KBM-7 (cell line): ENCODE measurements around the gene SEMA6B.
"Not testable (repeated sequence)": the region's sequence is repeated elsewhere in the genome, so short reads cannot be mapped to it uniquely, and the experiment has no call there.

ENCODE experiments used
- DNase-seq: peaks from one replicate; pipeline ENCODE4 v3.0.0-alpha.2; 2015
- in situ Hi-C: fragments of 300-500 bp; cut with MboI; formaldehyde crosslinking; loops from 2 replicates; pipeline ENCODE4 v1.14.3; 2020; ENCODE audit warnings: low sequenced_read_pairs, low pct_unique_long_range_greater_than_20kb, mixed read lengths

The SEMA6B gene, protein sequence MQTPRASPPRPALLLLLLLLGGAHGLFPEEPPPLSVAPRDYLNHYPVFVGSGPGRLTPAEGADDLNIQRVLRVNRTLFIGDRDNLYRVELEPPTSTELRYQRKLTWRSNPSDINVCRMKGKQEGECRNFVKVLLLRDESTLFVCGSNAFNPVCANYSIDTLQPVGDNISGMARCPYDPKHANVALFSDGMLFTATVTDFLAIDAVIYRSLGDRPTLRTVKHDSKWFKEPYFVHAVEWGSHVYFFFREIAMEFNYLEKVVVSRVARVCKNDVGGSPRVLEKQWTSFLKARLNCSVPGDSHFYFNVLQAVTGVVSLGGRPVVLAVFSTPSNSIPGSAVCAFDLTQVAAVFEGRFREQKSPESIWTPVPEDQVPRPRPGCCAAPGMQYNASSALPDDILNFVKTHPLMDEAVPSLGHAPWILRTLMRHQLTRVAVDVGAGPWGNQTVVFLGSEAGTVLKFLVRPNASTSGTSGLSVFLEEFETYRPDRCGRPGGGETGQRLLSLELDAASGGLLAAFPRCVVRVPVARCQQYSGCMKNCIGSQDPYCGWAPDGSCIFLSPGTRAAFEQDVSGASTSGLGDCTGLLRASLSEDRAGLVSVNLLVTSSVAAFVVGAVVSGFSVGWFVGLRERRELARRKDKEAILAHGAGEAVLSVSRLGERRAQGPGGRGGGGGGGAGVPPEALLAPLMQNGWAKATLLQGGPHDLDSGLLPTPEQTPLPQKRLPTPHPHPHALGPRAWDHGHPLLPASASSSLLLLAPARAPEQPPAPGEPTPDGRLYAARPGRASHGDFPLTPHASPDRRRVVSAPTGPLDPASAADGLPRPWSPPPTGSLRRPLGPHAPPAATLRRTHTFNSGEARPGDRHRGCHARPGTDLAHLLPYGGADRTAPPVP

GRCh38 chr19:4559569-4559968, at the start of gene SEMA6B:
TSS of gene SEMA6B (minus strand) at chr19:4559684. CDS start at chr19:4558457, 1,227 bp downstream.
- no peak for DNase-seq
- in situ Hi-C loops = no loop called here

DNA sequence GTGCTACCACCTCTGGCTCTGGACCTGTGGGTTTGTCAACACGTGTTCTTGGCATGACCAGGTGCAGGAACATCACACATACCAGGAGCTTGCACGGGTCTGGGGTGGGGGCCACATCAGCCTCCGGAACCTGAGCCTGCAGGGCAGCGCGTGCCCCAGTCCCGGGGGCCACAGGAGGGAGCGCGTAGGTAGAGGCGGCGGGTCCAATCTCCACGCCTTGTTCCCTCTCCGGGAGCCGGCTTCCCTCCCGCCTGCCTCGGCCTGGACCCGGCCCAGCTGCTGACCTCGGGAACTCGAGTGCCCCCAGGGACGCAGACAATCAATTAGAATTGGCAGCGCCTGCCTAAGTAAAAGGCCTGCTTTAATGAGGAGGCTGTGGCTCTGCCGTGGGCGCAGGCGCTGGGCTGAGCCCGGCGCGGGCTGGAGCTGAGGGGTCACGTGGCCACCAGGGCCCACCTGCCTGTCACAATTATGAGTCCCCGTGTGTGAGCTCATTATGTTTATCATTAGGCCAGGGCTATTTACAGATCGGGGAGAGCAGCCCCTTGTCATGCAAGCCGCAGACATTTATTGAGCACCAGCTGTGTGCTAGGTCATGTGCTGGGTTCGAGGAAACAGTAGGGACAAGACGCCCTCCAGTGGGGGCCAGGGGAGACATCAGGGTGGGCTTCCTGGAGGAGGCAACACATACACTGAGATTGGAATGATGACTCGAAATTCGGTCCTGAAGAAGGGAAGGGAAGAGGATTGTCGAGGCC, 47.6 kb upstream of the SEMA6B start:
- in situ Hi-C loops = no loop called here
- no peak for DNase-seq

DNA sequence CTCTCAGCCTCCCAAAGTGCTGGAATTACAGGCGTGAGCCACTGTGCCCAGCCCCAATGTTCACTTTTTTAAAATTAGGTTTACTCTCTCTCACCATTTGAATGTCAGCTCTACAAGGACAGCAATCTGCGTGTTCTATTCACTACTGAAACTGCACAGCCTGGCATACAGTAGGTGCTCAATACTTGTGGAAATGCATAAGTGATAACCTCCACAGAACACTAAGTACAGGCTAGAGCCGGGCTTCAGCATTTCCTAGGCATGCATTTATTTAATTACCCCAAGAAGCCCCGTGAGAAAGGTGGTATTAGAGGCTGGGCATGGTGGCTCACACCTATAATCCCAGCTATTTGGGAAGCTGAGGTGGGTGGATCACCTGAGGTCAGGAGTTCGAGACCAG, 46.7 kb upstream of the SEMA6B start:
- DNase-seq = no peak
- in situ Hi-C loops = no loop called here

- DNase-seq = no peak
- in situ Hi-C loops = no loop called here
Measured at GRCh38 chr19:4604912-4605311, 45.4 kb upstream of the SEMA6B start.

DNA sequence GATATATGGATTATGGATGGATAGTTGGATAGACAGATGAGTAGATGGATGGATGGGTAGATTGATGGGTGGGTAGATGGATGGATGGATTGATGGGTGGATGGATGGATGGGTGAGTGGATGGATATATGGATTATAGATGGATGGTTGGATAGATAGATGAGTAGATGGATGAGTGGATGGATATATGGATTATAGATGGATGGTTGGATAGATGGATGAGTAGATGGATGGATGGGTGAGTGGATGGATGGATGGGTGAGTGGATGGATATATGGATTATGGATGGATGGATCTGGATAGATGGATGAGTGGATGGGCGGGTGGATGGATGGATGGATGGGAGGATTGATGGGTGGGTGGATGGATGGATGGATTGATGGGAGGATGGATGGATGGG, 43.4 kb upstream of the SEMA6B start:
- DNase-seq = no peak
- in situ Hi-C loops = no loop called here

DNA sequence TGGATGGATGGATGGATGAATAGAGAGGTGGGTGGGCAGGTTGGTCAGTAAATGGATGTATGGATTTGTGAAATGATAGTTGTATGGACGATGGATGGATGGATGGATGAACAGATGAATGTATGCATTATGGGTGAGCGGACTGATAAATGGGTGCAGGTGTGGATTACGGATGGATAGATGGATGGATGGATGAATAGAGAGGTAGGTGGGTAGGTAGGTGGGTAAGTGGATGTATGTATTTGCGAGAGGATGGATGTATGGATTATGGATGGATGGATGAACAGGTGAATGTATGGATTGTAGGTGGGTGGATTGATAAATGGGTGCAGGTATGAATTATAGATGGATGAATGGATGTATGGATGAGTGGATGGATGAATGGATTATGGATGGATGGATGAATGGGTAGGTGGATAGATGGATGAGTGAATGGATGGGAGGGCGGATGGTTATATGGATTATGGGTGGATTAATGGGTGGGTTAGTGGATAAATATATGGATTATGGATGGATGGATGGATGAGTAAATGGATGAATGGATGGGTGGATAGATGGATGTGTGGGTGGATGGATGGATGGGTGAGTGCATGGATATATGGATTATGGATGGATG, 42.8 kb upstream of the SEMA6B start:
- in situ Hi-C loops = no loop called here
- DNase-seq = no peak

DNA sequence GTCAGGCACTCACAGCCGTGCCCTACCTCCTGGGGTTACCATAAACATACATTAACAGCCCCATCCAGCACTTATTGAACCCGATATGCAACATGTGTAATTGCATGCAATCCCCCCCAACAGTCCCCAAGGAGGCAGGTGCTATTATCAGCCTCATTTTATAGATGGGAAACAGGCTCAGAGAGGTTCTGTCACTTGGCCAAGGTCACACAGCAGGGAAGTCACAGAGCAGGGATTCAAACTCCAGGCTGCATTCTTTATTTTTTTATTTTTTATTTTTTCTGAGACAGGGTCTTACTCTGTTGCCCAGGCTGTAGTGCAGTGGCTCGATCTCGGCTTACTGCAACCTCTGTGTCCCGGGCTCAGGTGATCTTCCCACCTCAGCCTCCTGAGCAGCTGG, 41.4 kb upstream of the SEMA6B start:
- no peak for DNase-seq
- in situ Hi-C loops = no loop called here

DNA sequence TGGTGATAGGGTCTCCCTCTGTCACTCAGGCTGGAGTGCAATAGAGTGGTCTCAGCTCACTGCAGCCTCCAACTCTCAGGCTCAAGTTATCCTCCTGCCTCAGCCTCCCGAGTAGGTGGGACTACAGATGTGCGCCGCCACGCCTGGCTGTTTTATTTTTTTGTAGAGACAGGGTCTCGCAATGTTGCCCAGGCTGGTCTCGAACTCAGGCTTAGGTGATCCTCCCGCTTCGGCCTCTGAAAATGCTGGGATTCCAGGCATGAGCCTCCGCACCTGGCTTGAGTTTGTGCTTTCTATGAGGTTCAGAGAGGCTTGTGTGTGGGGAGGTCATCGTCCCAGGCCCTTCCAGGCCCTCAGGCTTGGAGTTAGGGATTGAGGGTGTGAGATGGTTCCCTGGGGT, 40.6 kb upstream of the SEMA6B start:
- no peak for DNase-seq
- in situ Hi-C loops = no loop called here

DNA sequence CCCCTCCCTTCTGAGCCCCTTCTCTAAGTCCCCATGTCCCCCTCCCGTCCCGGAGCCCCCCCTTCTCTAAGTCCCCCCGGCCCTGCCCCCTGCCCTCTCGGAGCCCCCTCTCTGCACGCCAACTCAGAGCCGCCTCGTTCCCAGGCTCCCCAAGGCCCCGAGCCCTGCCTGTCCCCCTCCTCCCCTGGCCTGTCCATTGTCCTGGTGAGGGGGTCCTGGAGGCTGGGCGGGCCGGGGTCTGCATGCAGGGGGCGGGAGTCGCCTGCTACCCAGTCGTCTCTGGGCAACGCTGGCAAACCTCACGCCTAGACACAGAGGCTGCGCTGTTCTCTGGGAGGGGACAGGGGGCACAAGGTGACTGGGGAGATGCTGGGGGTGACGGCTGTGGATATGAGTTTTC, 39.2 kb upstream of the SEMA6B start:
- in situ Hi-C loops = no loop called here
- DNase-seq = no peak

- in situ Hi-C loops = no loop called here
- peak; percentile 68 for DNase-seq
Measured at GRCh38 chr19:4597975-4598671, 38.6 kb upstream of the SEMA6B start.

GRCh38 chr19:4597278-4597974, 37.9 kb upstream of the SEMA6B start:
- in situ Hi-C loops = no loop called here
- no peak for DNase-seq

DNA sequence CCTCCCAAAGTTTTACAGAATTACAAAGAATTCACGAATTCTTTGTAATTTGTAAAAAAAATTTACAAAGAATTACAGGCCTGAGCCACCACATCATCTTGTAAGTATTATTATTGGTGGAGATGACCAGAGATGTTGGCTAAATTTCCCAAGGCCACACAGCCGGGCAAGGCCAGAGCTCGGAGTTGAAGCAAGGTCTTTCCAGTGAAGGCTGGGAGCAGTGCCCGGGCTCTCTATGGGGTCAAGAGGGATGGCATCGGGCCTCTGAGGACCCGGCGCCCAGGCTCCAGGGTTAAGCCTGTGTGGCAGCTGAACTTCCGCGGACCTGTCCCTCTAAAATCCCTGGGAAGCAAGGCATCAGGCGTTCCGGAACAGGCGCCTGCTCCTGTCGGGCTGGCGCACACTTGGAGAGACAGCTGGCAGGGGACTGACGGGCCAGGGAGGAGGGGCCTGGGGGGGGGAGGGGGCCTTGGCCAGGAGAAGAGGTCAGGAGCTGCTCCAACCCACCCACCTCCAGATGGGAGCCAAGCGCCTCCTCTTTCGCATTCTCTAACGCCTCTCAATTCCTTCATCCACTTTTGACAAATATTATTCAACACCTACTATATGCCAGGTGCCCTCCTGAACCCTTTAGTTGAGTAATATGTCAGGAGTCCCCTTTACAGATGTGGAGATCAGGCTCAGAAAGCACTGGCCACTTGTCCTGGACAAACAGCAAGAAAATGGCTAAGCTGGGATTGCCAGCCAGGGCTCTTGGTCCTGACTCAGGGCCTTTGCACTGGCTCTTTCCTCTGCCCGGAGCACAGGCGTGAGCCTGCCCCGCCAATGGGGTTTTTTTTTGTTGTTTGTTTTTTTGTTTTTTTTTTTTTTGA, 36.8 kb upstream of the SEMA6B start:
- in situ Hi-C loops = no loop called here
- no peak for DNase-seq

- in situ Hi-C loops, DNase-seq: not testable (repeated sequence)
Measured at GRCh38 chr19:4595158-4595557, 35.7 kb upstream of the SEMA6B start.

GRCh38 chr19:4594201-4594600, 34.7 kb upstream of the SEMA6B start:
- DNase-seq = no peak

DNA sequence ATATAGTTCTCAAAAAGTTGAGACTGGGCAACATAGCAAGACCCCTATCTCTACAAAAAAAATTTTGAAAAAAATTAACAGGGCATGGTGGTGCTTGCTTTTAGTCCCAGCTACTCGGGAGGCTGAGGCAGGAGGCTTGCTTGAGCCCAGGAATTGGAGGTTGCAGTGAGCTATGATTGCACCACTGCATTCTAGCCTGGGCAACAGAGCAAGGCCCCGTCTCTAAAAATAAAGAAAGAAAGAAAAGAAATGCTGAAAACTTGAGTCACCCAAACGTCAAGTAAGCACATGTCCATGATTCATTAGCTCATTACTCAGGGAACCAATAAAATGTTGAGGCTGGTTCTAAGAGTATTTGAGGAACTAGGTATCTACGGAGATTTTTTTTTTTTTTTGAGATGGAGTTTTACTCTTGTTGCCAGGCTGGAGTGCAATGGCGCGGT, 33.9 kb upstream of the SEMA6B start:
- DNase-seq = peak; percentile 54
- in situ Hi-C loops = no loop called here

More at GRCh38 chr19:4594201-4594600, 34.7 kb upstream of the SEMA6B start:
- in situ Hi-C loops = no loop called here

DNA sequence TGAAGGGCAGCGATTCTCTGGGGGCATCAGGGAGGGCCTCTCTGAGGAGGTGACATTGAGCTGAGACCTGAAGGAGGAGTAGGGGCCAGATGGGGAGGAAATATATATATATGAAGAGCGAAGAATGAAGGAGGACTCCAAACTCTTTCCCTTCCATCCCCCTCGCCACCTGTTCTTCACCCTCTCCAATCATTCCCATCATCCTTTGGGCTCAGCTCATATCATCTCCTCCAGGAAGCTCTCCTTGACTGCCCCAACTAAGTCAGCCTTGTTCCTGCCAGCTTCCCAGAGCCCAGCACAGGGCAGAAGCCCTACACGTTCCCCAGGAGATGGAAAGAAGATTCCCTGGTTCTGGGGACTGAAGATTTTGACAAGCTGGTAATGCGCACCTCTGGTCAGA, 33.0 kb upstream of the SEMA6B start:
- no peak for DNase-seq
- in situ Hi-C loops = no loop called here

DNA sequence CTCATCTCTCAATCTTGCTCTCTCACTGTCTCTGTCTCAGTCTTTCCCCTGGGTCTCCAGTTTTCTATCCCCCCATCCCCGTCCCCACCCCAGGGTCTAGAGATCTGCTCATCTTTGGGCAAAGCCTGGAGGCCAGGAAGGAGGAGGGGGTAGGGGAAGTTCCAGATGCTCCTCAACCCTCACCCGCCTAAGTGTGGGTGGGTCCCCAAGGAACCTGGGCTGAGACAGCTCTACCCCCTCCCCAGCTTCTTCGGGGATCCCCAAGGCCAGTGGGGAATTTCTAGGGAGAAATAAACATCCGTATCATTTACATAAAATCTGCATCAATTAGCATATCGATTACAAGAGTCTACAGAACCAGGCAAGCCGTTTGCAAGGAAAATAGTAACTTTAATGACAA, 31.8 kb upstream of the SEMA6B start:
- DNase-seq = no peak
- in situ Hi-C loops = no loop called here
